GM18499 (cell line): ENCODE measurements around the gene SOAT1.
"Not testable (repeated sequence)": the region's sequence is repeated elsewhere in the genome, so short reads cannot be mapped to it uniquely, and the experiment has no call there.

ENCODE experiments used
- ATAC-seq: cut with Tn5 transposase; IDR thresholded peaks from one replicate; pipeline ENCODE4 v1.9.1; 2021; ENCODE audit warnings: moderate number of reproducible peaks; ENCODE audit not compliant: insufficient read depth, unreplicated experiment

Gene SOAT1

GRCh38 chr1:179342740-179343404 is 49.3 kb downstream of the SOAT1 start:
- ATAC-seq, result no peak

GRCh38 chr1:179351281-179351680 is 57.7 kb downstream of the SOAT1 start:
- no peak for ATAC-seq

DNA sequence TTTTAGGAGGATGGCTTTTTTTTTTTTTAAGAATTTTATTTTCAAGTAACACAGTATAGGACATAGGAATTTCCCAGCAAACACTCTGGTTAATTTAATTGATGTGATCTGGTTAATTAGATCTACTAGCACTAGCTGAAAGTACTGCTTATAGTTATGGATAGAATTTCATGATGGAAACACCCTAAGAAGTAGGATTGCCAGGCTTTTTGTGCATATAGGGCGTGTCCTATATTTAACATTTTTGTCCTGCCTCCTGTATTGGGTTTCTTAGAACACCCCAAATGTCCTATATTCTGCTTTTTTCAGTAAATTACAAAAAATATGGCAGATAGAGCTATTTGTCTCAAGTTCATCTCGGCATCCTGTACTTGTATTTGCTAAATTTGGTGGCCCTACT is 58.6 kb downstream of the SOAT1 start:
- no peak for ATAC-seq

DNA sequence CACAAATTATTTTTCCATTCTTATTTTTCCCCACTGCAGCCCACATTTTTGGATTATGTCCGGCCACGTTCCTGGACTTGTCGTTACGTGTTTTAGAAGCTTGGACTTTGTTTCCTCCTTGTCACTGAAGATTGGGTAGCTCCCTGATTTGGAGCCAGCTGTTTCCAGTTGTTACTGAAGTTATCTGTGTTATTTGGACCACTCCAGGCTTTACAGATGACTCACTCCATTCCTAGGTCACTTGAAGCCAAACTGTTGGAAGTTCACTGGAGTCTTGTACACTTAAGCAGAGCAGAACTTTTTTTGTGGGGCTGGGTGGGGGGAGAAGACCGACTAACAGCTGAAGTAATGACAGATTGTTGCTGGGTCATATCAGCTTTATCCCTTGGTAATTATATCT is 59.9 kb downstream of the SOAT1 start:
- no peak for ATAC-seq

GRCh38 chr1:179361631-179362030 is 68.0 kb downstream of the SOAT1 start:
- not testable (repeated sequence) for ATAC-seq

GRCh38 chr1:179365342-179366092 is 71.9 kb downstream of the SOAT1 start, which contains the start of gene AXDND1:
AXDND1 (plus strand) TSS chr1:179365971; CDS start chr1:179366510, 539 bp downstream.
- ATAC-seq, result peak; percentile 90

- ATAC-seq, result no peak
These were observed 72.7 kb downstream of the SOAT1 start for GRCh38 chr1:179366093-179366800.

DNA sequence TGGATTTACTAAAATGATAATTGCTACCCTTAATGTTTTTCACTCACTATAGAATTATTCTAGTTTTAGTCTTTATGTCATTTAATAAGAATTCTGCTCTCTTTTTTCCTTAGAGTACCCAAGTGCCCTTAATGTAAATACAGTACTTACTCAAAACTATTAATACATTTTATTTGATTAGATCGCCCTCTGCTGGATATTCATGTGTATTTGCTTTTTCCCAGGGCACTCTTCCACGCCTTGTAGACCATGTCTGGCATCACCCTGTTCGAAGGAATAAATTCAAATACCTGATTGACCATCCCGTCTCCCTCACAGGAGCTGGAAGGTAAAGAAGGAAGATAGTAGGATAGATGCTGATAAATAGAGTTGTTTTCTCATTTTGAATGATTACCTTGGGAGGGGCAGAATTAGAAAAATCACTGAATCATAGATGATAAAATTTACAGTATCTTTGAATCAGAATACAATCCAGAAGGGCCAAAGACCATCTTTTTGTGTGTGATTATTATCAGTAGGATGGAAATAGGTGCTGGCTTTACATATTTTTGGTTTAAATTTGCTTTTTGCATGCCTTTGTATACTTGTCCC is 76.2 kb downstream of the SOAT1 start:
- ATAC-seq, result no peak

DNA sequence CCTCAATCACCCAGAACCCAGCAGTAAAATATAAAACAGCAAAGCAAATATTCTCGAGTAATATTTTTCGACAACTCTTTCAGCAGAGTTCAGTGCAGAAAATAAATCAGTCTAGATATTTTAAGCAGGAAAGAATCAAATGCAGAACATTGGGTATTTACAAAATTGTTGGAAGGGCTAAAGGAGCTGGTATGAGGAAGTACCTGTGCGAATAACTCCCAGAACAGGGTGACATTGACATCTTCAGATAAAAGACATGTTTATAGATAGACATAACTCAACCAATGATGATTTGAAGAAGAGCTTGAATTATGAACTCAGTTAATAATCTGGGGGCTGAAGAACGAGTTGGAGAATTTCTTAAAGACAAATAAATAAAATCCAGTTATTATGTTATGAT is 78.6 kb downstream of the SOAT1 start:
- no peak for ATAC-seq

GRCh38 chr1:179376223-179376622 is 82.6 kb downstream of the SOAT1 start:
- ATAC-seq, result no peak

GRCh38 chr1:179380299-179380698 is 86.7 kb downstream of the SOAT1 start:
- no peak for ATAC-seq

- ATAC-seq, result no peak
These were observed 90.4 kb downstream of the SOAT1 start for GRCh38 chr1:179384027-179384426.

- no peak for ATAC-seq
These were observed 91.9 kb downstream of the SOAT1 start for GRCh38 chr1:179385510-179385909.

DNA sequence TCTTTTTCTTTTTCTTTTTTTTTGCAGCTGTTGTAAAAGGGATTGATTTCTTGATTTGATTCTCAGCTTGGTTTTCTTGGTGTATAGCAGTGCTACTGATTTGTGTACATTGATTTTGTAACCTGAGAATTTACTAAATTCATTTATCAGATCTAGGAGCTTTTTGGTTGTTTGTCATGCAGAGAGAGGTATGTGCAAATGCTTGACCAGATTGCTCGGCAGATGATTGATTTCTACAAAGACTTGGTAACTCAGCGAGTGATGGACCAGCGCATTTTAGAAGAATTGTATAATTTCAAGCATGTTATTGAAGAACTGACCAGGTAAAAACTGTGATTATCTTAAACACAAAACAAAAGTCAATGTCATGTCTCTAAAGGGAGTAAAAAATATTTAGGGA is 100.1 kb downstream of the SOAT1 start:
- no peak for ATAC-seq

DNA sequence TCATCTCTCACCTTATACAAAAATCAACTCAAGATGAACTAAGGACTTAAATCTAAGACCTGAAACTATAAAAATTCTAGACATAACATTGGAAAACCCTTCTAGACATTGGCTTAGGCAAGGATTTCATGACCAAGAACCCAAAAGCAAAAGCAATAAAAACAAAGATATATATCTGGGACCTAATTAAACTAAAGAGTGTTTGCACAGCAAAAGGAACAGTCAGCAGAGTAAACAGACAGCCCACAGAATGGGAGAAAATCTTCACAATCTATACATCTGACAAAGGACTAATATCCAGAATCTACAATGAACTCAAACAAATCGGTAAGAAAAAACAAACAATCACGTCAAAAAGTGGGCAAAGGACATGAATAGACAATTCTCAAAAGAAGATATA is 105.8 kb downstream of the SOAT1 start:
- not testable (repeated sequence) for ATAC-seq
